C4-2B (cell line): ENCODE results near the gene CYSTM1.

Experiments
- ZFX ChIP-seq: fragments of 450-650 bp; IDR thresholded peaks from 2 replicates; pipeline ENCODE4 v1.6.1; 2017
- TF ChIP-seq, protein P1 (sequence below): fragments of 450-650 bp; conservative IDR thresholded peaks from 2 replicates; pipeline ENCODE4 v1.5.1; 2017; ENCODE audit warnings: mild to moderate bottlenecking

DNA sequence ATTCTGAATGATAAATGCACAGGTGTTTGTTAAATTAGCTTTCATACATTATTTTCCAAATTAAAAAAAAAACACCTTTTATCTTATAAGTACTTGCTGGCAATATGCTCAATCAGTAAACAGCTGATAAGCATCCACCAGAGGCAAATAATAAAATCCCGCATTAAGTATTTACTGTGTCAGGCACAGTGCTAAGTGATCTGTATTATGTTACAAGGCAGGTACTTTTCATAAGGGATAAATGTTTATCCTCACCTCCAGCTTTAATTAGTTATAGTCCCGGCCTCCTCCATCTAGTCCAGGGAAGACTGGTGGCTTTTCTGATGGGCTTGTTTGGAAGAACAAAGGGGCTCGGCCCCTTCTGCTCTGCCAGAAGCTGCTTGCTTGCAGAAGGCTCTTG, 87.9 kb downstream of the CYSTM1 start:
- TF ChIP-seq, protein P1, sequence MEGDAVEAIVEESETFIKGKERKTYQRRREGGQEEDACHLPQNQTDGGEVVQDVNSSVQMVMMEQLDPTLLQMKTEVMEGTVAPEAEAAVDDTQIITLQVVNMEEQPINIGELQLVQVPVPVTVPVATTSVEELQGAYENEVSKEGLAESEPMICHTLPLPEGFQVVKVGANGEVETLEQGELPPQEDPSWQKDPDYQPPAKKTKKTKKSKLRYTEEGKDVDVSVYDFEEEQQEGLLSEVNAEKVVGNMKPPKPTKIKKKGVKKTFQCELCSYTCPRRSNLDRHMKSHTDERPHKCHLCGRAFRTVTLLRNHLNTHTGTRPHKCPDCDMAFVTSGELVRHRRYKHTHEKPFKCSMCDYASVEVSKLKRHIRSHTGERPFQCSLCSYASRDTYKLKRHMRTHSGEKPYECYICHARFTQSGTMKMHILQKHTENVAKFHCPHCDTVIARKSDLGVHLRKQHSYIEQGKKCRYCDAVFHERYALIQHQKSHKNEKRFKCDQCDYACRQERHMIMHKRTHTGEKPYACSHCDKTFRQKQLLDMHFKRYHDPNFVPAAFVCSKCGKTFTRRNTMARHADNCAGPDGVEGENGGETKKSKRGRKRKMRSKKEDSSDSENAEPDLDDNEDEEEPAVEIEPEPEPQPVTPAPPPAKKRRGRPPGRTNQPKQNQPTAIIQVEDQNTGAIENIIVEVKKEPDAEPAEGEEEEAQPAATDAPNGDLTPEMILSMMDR, result no peak
- TF ChIP-seq ZFX, result no peak
